ENCODE results near the gene DDX23.
"Not testable (repeated sequence)": the region's sequence is repeated elsewhere in the genome, so short reads cannot be mapped to it uniquely, and the experiment has no call there.

The DDX23 gene

DNA sequence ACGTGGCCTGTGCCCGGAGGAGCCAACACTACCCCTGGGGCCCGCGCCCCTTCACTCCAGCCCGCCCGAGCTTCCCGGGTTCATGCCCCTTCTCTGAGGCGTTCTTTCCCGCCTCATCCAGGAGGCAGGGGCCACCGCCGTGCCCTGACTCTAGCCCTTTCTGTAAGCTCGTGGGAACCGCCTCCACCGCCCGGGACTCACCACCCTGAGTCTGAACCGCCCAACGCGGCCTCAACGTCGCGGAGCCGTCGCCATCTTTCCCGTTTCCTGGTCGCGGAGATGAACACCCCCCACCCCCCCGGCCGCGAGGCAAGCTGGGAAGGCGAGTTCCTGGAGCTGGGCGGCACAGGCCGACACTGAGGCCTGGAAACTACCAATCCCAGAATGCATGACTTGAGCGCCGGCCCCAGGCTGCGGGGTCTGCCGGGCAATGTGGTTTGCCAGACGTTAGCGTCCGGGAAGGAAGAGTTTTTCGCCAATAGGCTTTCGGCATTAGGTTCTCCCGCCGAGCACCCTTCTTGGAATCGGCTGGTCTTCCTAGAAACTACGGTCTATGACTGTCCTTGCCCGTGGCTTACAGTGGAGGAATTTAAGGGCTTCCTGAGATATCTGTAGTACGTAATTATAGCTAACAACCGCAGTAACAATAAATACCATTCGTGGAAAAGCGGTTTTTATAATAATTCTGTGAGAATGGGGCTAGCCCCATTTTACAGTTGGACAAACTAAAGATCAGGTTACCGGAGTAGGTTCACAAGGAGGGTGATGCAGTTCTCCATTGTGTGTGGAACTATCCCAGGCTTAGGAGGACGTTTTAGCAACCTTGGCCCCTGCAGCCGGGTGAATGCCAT lies at the start of gene DDX23:
DDX23 (minus strand) TSS at position 281 of the 851 bp plus-strand sequence. CDS start 6,381 bp downstream, outside the sequence.
- in situ Hi-C loops (cut with MboI; ENCODE audit: low sequenced_read_pairs) = loop anchor here (10.0 kb wide), 1 partner anchor 143 kb away; the partner anchor contains the start of gene DDN

DNA sequence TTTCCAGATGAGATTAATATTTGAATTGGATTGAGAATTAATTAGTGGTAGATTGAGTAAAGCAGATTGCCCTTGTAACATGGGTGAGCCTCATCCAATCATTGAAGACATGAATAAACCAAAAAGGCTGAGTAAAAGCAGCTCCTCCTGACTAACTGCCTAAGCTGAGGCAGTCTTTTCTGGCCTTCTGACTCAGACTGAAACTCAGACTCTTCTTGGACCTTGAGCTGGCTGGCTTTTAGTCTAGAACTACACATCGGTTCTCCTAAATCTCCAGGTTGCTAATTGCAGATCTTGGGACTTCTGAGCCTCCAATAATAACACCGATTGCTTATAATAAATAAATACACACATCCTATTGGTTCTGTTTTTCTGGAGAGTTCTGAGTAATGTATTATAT lies 49.3 kb upstream of the DDX23 start:
- in situ Hi-C loops (cut with MboI; ENCODE audit: low sequenced_read_pairs) = no loop called here

DNA sequence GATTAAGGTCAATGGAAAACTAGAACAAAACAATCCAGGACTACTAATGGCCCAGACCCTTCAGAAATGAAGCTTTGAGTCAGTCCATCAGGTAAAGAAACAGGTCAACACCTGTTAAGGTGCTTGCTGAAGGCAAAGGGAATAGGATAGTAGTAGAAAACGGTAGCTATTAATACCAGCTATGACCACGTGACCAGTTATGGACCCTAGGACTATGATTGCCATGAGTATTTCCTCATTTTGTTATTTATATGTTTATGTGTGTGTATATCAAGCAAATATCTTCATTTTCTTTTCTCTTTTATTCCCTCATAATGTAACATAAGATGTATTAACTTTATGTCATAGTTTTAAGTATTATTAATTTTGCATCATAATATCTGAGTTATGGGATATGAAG lies 47.7 kb upstream of the DDX23 start:
- in situ Hi-C loops (cut with MboI; ENCODE audit: low sequenced_read_pairs) = no loop called here

DNA sequence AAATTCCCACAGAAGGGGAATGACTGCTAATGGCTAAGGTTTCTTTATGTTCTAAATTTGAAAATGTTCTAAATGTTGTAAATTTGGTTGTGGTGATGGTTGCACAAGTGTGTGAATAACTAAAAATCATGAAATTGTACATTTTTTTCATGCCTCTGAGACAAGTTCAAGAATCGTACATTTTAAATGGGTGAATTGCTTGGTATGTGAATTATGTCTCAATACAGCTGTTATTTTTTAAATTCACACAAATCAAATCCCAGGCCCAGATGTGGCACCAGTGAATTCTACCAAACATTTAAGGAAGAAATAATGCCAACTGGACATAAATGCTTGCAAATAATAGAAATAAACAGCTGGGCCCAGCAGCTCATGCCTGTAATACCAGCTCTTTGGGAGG lies 42.3 kb upstream of the DDX23 start:
- in situ Hi-C loops (cut with MboI; ENCODE audit: low sequenced_read_pairs) = no loop called here

DNA sequence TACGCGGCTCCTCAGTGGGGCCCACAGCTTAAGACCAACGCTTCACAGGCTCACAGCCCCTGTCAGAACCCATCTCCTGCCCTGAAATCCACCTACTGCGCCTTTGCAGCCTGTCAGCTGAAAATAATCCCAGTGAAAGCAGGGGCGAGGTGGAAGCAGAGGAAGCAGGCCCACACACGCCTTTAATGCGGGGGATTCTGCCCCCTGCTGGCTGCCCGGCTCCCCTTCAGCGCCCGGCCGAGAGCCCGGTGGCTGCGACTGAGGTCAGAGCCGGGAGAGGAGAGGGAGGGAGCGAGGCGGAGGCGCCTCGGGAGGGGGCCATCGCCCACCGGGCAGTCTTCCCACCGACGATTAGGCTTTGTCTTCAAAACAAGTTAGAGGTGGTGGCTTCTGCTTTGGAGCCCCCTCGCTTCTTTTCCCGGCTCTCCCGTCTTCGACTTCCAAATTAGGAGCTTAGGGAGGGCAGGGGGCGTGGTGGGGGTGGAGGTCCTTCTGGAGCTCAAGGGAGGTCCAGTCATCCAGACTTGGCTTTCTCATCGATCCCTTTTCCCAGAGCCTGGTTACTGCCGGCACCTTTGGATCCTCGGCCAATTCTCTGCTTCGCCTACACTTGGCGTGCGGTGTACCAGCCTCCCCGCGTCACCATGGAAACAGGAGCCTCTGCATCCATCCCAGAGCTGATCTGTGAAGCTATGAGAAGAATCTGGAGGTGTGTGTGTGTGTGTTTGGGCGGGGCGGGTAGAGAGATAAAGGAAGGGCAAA lies 38.9 kb upstream of the DDX23 start:
- in situ Hi-C loops (cut with MboI; ENCODE audit: low sequenced_read_pairs) = no loop called here

DNA sequence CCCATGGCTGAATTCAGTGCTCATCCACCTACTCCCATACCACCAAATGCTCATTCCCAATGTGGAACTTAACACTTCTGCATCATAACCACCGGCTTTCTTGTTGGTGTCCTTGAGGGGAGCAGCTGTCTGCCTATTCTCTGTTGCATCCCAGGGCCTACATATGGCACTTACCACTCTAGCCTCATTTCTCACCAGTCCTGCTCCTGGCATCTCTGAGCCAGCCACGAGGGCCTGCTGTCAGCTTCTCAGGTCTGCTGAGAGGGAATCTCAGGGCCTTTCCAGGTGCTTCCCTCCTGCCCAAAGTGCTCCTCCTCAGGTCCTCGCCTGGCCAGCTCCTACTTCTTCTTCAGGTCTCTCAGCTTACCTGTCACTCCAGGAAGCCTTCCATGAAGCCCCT lies 37.7 kb upstream of the DDX23 start:
- in situ Hi-C loops (cut with MboI; ENCODE audit: low sequenced_read_pairs) = no loop called here

DNA sequence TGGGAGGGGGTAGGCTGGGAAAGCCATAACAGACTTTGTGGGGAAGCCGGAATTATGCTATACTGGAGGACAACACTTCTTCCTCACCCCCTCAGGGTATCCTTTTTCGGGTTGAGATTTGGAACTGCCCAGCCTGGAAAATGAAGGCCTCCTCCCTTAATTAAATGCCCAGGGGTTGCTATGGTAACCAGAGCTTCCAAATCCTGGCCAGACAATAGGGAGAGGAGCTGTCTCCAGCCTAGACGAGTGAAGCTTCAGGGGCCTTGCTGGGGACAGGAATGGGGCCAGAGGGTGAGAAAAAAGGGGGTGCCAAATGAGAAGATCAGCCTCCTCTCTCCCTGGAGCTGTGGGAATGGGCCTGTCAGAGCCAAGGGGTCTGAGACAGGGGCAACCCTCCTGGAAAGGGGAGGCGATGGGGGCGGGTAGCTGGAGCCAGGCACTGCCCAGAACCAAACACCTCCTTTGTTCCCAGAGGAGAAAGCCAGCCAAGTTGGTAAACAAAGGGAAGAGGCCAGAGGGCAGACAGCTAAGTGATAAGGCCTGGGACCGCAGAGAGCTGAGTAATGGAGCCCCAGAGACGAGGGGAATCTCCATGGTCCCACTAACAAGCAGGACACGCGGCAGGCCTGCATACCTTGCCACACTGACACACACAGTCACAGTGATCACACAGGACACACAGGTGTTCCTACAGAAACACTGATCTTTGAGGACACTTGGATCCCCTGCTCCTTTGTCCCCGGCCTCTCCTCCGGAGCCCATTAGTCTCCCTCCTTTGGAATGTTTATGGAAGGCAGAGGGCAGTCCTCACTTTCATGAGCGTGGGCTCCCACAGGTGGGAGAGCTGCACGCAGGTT lies 31.6 kb upstream of the DDX23 start:
- in situ Hi-C loops (cut with MboI; ENCODE audit: low sequenced_read_pairs) = no loop called here

DNA sequence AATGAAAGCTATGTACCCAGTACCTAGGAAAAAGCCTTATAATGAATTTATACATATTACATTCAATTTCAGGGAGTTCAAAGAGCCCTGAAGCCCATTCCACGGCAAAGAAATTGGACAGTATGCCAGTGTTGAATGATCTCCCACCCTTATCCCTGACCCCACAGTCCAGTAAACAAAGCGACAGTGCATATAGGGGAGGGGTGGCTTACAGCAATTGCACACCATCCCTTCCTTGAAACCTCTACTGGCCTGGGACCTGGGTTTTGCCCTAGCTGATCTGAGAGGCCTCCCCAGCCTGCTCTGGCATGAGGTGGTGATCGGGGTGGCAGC lies 31.0 kb upstream of the DDX23 start:
- in situ Hi-C loops (cut with MboI; ENCODE audit: low sequenced_read_pairs) = no loop called here

DNA sequence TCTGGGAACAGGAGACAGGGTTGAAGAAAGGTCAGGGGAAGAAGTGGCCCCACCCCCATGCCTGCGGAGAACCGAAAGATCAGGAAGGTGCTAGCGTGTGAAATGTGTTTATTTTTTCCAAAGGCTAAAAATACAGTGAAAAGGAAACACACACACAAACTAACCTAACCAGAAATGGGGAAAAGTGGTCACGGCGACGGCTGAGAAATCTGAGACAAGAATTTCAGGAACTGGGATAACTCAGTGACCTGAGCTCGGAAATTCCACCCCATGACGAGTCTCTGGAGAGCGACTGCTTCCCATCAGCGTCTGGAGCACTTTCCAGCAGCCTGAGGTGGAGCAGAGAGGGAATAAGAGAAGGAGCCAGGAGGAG lies 30.3 kb upstream of the DDX23 start:
- in situ Hi-C loops (cut with MboI; ENCODE audit: low sequenced_read_pairs) = no loop called here

DNA sequence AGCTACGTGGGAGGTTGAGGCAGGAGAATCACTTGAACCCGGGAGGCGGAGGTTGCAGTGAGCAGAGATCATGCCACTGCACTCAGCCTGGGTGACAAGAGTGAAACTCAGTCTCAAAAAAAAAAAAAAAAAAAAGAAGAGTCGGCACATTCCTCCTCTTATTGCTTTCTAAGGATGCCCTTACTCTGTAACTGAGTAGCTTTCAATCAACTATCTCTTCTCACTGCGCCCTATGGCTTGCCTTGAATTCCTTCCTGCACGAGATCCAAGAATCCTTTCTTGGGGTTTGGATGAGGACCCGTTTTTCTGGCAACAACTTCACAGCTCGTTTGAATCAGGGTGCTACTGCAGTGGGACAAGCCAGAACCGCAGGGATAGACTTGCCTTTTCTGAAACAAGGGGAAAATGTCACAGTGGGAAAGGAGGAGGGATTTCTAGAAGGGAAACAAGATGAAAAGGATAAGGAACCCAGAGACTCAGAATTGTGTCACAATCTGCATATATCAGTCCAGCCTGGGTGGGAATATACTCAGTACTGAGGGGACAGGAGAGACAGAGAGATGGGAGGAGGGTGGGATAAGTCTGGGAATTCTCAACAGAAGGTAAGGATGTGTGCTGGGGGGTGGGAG lies 29.8 kb upstream of the DDX23 start:
- in situ Hi-C loops (cut with MboI; ENCODE audit: low sequenced_read_pairs) = no loop called here

DNA sequence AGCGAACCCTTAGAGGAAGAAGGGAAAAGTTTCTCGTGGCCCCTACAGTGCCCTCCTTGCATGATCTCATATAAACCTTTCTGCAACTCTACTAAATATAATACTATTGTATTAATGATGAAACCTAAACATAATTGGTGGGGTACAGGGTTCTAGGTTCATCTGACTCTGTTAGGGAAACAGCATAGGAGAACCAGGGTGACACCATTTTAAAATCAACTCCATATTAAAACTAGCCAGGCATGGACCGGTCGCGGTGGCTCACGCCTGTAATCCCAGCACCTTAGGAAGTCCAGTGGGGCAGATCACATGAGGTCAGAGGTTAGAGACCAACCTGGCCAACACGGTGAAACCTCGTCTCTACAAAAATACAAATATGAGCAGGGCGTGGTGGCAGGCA lies 28.7 kb upstream of the DDX23 start:
- in situ Hi-C loops (cut with MboI; ENCODE audit: low sequenced_read_pairs) = no loop called here

DNA sequence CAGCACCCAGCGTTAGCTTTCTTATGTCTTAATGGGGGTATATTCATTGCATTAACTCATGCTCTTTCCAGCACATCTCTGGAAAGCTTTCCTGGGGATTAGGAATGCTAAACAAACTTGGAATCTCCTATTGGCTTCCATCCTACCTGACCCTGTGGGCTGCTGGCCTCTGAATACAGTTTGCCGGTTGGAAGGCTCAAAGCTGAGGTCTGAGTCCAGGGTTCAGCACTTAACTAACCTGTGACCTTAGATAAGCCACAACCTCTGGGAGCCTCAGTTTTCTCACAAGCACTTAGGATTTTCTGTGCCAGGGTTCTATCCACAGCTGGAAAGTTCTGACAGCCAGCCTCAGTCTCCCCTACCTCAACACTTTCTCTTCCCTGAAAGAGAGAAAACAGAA lies 26.6 kb upstream of the DDX23 start:
- in situ Hi-C loops (cut with MboI; ENCODE audit: low sequenced_read_pairs) = no loop called here

DNA sequence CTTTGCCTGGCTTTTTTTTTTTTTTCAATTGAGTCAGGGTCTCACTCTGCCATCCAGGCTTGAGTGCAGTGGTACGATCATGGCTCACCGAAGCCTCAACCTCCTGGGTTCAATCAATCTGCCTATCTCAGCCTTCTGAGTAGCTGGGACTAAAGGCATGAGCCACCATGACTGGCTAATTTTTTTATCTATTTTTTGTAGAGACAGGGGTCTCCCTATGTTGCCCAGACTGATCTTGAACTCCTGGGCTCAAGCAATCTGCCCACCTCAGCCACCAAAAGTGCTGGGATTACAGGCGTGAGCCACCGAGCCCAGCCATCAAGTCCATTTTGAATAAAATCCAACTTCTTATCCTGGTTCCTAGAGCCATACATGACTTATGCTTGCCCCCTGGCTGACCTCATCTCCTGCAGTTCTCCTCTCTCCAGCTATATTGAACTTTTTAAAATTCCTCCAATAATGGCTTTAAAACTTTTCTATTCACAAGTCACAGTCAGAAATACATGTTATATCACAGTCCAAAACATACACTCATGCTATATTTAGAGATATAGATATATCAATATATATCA lies 24.1 kb upstream of the DDX23 start:
- in situ Hi-C loops (cut with MboI; ENCODE audit: low sequenced_read_pairs) = no loop called here

DNA sequence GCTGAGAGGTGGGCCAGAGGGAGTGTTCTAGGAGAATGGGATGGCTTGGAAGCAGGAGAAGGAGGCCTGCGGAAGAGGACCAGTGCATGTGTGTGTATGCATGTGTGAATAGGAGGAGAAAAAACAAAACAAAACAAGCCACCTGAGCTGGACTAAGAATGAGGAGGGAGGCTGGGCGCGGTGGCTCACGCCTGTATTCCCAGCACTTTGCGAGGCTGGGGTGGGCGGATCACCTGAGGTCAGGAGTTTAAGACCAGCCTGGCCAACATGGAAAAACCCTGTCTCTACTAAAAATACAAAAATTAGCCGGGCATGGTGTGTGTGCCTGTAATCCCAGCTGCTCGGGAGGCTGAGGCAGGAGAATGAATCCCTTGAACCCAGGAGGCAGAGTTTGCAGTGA lies 21.6 kb upstream of the DDX23 start:
- in situ Hi-C loops (cut with MboI; ENCODE audit: low sequenced_read_pairs) = not testable (repeated sequence)

DNA sequence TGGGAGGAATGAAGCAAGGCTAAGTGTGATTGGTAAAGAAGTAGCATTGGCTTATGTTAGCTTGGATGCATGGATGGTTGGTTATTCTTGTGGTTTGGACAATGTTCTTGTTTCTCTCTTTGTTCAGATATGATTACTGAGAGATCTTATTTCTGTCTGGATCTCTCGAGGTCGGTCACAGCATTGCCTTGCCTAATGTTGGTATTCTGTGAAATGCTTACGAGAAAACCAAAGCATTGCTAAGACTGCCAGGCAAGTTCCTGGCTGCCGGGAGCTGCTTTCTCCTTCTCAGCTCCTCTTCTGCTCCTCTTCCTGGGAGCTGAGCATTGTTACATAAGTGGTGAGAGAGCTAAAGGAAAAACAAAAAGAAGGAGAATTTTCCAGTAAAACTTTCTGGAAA lies 21.1 kb upstream of the DDX23 start:
- in situ Hi-C loops (cut with MboI; ENCODE audit: low sequenced_read_pairs) = no loop called here

DNA sequence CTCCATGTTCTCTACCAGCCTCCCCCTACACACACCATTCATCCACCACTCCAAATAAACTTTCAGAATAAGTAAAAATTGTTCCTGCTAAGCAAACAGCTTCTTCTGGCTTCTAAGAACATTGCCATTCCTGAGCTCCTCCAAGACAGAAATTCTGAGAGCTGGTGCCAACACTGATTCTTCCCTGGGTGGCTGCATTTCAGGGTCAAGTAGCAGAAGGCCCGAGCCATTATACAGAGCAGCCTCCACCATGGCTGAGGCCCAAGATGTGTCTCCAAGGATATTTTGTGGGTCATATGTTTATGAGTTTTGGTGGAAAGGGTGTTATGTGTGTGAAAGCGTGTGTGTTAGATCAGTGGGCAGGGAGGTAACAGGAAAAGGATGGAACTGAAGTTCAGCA lies 17.2 kb upstream of the DDX23 start:
- in situ Hi-C loops (cut with MboI; ENCODE audit: low sequenced_read_pairs) = no loop called here

DNA sequence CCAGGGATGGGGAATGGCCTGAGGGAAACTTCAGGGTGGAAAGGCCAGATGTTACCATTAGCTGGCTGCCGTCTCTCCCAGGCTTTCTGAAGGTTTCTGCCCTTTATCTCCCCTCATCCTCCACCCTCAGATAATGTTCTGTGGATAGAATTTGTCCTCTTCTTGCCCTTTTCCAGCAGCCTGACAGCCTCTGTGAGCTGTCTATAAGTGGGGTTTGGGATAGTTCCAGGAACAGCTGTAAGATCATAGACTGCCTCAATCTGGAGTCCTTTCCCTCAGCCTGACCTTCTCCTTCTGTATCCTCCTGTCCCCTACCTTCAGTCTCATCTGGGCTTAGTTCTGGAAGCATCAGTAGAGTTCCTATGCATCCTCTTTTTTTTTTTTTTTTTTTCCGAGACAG lies 16.5 kb upstream of the DDX23 start:
- in situ Hi-C loops (cut with MboI; ENCODE audit: low sequenced_read_pairs) = no loop called here

DNA sequence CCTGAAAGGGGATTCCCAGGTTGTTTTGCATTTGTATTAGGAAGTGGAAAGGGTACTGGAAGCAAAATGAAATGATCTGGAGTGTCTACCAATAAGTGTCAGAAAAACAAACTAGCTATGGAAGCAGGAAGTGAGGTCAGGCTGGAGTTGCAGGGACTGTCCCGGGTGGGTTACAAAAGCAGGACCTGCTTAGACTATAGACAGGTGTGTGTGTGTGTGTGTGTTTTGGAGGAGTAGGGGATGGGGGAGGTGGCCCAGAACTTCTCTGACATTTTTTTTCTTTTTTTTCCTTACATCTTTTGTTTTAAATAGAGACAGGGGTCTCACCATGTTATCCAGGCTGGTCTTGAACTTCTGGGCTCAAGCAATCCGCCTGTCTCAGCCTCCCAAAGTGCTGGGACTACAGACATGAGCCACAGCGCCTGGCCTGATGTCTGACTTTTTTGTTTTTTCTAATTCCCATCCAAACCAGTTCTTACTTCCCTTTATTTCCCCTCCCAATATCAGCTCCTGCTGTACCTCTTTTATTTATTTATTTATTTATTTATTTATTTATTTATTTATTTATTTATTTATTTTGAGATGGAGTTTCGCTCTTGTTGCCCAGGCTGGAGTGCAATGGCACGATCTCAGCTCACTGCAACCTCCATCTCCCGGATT lies 14.2 kb upstream of the DDX23 start:
- in situ Hi-C loops (cut with MboI; ENCODE audit: low sequenced_read_pairs) = no loop called here

DNA sequence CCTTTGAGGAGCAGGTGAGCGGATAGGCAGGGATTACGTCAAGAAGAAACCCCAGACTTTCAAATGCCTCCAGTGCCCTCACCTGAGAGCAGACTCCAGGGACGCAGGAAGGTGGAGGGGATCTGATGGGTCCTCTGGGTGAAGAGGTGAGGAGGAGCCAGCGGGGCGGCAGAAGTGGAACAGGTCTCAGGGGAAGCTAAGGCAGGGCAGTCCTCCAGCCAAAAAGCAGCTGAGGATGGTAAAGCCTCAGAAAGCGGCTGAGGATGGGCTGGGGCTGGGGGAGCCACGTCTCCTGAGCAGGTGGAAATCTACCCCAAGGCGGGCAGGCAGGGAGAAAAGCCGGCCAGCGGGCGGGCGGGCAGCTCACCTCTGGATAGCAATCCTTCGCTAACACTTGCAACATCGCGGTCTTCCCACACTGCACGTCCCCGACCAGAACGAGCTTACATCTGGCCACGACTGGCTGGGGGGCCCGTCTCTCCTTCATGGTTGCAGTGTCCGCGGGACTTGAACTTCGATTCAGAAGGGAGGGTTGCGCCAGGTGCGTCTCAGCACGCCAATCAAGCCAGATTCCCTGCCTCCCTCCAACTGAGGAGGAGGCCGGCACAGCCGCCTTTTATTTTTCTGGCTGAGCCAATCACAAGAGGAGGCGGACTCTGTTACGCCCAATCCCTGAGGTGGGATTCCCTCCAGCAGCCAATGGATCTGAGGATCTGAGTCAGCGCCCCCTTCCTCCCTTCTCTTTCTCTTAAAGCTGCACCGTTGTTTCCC lies 13.5 kb upstream of the DDX23 start, which contains the start of gene RND1:
RND1 (minus strand) TSS at position 590 of the 771 bp plus-strand sequence; CDS start at position 487, 103 bp downstream.
- in situ Hi-C loops (cut with MboI; ENCODE audit: low sequenced_read_pairs) = no loop called here

Data from HL-60/S4 treated with phorbol 12-myristate 13-acetate at 8.2 ng/mL for 4 days and 3 days (cell line).